Fibroblast of mammary gland (primary cell): ENCODE results near the gene PPP6R2.
"Not testable (repeated sequence)": the region's sequence is repeated elsewhere in the genome, so short reads cannot be mapped to it uniquely, and the experiment has no call there.

Source experiments
- DNase-seq: peaks from one replicate; pipeline ENCODE4 v3.0.0-alpha.2; 2010; ENCODE audit warnings: low read depth
- H3K4me3 ChIP-seq: 2 replicates; pipeline ENCODE4 v1.5.1; 2011; ENCODE audit warnings: low read depth, mild to moderate bottlenecking, low read length, moderate library complexity; ENCODE audit not compliant: control insufficient read depth
- TF ChIP-seq, protein P1 (sequence below): conservative IDR thresholded peaks from 2 replicates; pipeline ENCODE4 v1.5.1; 2011; ENCODE audit warnings: low read depth, low read length, inconsistent platforms; ENCODE audit not compliant: control insufficient read depth, insufficient read depth

Gene PPP6R2

DNA sequence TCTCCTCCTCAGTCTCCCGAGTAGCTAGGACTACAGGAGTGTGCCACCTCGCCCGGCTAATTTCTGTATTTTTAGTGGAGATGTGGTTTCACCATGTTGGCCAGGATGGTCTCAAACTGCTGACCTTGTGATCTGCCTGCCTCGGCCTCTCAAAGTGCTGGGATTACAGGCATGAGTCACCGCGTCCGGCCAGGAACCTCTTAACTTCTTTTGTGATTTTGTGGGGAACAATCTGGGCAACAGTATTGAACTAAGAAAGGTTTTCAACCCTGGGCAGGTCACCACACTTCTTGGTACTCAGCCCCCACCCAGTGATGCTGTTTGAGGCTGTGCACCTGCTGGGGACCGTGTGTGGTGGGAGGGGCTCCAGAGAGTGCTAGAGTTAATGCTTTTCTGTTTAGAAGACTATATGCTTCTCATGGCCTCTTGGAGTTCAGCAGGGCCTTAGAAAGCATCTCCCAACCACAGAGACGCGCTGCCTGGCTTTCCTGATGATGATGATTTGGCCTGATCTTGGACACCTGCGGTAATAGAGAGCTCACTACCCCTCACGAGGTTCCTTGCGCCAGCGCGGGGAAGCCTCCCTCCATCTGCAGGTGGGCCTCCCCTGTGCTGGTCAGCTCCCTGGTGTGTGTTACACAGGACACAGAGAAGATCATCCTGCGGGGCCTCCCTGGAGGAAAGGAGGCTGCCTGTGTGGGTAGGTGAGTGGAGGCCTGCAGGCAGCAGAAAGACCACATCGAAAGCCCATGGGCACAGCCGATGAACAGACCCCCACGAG is 17.5 kb upstream of the PPP6R2 start:
- TF ChIP-seq, protein P1, sequence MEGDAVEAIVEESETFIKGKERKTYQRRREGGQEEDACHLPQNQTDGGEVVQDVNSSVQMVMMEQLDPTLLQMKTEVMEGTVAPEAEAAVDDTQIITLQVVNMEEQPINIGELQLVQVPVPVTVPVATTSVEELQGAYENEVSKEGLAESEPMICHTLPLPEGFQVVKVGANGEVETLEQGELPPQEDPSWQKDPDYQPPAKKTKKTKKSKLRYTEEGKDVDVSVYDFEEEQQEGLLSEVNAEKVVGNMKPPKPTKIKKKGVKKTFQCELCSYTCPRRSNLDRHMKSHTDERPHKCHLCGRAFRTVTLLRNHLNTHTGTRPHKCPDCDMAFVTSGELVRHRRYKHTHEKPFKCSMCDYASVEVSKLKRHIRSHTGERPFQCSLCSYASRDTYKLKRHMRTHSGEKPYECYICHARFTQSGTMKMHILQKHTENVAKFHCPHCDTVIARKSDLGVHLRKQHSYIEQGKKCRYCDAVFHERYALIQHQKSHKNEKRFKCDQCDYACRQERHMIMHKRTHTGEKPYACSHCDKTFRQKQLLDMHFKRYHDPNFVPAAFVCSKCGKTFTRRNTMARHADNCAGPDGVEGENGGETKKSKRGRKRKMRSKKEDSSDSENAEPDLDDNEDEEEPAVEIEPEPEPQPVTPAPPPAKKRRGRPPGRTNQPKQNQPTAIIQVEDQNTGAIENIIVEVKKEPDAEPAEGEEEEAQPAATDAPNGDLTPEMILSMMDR = no peak
- H3K4me3 ChIP-seq = peak overlapping the region; percentile 57
- DNase-seq = no peak

DNA sequence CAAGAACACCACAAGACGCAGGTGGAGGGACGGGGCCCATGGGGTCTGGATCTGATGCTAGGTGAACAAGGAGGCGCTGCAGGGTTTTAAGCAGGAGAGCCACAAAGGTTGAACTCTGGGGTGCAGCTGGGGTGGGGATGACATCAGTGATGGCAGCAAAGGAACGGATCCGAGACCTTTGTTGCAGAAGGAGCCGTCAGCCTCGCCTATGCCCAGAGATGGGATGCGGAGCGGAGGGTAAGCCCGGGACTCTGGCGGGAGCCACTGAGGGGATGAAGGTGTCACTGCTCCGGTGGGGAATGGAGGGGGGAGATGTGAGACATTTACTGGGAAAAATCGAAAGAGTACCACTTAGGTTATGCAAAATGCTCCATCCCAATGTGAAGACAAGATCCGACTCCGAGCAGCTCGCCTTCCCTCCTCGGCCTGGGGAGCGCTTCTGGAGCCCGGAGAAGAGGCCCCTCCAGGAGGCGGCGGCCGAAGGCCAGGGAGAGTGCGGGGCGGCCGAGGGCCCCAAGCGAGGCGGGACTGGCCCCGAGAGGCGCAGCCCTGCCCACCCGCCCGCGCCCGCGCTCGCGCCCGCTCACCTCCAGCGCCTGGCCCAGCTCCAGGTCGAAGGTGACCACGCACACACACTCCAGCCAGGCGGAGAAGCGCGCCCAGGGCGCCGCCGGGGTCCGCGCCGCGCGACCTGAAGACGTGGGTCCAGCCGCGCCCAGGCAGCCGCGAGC is 16.7 kb upstream of the PPP6R2 start:
- TF ChIP-seq, protein P1 = no peak
- peak overlapping the region; percentile 57 for H3K4me3 ChIP-seq
- no peak for DNase-seq

- H3K4me3 ChIP-seq = peak within 1 kb of the TSS; percentile 57
- TF ChIP-seq, protein P1 = no peak
- peak; percentile 62 for DNase-seq
Observed at GRCh38 chr22:50326956-50327710, 16.0 kb upstream of the PPP6R2 start, which contains the start of gene DENND6B. TSS of gene DENND6B (minus strand) at chr22:50327012. CDS start at chr22:50326988, 24 bp downstream.

DNA sequence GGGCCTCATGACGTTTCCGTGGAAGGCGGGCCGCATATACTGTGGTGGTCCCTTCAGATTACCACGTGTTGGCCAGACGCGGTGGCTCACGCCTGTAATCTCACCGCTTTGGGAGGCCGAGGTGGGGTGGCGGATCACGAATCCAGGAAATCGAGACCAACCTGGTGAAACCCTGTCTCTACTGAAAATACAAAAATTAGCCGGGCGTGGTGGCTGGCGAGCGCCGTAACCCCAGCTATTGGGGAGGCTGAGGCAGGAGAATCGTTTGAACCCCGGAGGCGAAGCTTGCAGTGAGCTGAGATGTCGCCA is 15.5 kb upstream of the PPP6R2 start:
- TF ChIP-seq, protein P1 = no peak

DNA sequence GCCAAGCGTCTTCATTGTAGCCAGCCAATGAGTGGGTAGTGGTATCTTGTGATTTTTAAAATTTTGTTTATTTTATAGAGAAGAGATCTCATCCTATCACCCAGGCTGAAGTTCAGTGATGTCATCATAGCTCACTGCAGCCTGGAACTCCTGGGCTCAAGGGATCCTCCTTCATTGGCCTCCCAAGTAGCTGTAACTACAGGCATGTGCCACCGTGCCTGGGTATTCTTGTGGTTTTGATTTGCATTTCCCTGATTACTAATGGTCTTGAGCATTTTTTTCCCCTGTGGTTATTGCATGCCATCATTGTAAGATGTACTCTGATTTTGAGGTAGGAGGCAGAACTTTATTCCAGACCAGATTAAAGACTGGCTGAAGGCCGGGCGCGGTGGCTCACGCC is 13.9 kb upstream of the PPP6R2 start:
- DNase-seq = peak; percentile 69
- H3K4me3 ChIP-seq = no peak overlapping the region
- TF ChIP-seq, protein P1 = no peak

More for the DNA sequence above, 15.5 kb upstream of the PPP6R2 start:
- H3K4me3 ChIP-seq = peak overlapping the region; percentile 53
- no peak for DNase-seq

DNA sequence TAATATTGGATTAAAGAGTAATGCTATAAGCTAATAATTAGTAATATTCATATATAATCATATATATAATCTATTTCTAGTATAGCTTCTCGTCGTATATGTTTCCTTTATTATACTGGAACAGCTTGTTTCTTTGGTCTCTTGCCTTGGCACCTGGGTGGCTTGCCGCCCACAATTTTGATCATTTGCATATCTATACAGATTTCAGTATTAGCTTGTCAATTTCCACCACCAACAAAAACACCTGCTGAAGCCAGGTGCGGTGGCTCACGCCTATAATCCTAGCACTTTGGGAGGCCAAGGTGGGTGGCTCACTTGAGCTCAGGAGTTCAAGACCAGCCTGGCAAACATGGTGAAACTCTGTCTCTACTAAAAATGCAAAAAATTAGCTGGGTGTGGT is 8.7 kb upstream of the PPP6R2 start:
- H3K4me3 ChIP-seq, DNase-seq: not testable (repeated sequence)

GRCh38 chr22:50337262-50338041 is 5.7 kb upstream of the PPP6R2 start:
- DNase-seq = no peak
- TF ChIP-seq, protein P1 = no peak
- no peak overlapping the region for H3K4me3 ChIP-seq
